GM21390 (cell line): ENCODE data around the gene PHF20.
"Not testable (repeated sequence)": the region's sequence is repeated elsewhere in the genome, so short reads cannot be mapped to it uniquely, and the experiment has no call there.

Experiments used
- ATAC-seq: cut with Tn5 transposase; IDR thresholded peaks from one replicate; pipeline ENCODE4 v1.9.1; 2021; ENCODE audit not compliant: unreplicated experiment

The PHF20 gene

GRCh38 chr20:35910254-35910653 is 138.4 kb downstream of the PHF20 start:
- no peak for ATAC-seq

- ATAC-seq, result no peak
Measured at GRCh38 chr20:35912881-35913280, 141.1 kb downstream of the PHF20 start.

GRCh38 chr20:35917077-35917476 is 145.3 kb downstream of the PHF20 start:
- no peak for ATAC-seq

GRCh38 chr20:35918021-35918420 is 146.2 kb downstream of the PHF20 start:
- no peak for ATAC-seq

GRCh38 chr20:35920523-35920922 is 148.7 kb downstream of the PHF20 start:
- ATAC-seq, result no peak

- no peak for ATAC-seq
Measured at GRCh38 chr20:35929301-35929700, 157.5 kb downstream of the PHF20 start.

- no peak for ATAC-seq
Measured at GRCh38 chr20:35934050-35934449, 162.2 kb downstream of the PHF20 start.

GRCh38 chr20:35939264-35939663 is 167.4 kb downstream of the PHF20 start:
- no peak for ATAC-seq

GRCh38 chr20:35941620-35942019 is 169.8 kb downstream of the PHF20 start:
- no peak for ATAC-seq

GRCh38 chr20:35942243-35942642 is 170.4 kb downstream of the PHF20 start:
- no peak for ATAC-seq

- ATAC-seq, result no peak
Measured at GRCh38 chr20:35947489-35947888, 175.7 kb downstream of the PHF20 start.

GRCh38 chr20:35947907-35948306 is 176.1 kb downstream of the PHF20 start:
- ATAC-seq, result no peak

GRCh38 chr20:35950093-35950492 is 178.3 kb downstream of the PHF20 start:
- no peak for ATAC-seq

- ATAC-seq, result not testable (repeated sequence)
Measured at GRCh38 chr20:35952080-35952479, 180.3 kb downstream of the PHF20 start.

GRCh38 chr20:35952480-35953386 is 180.9 kb downstream of the PHF20 start:
- no peak for ATAC-seq

- ATAC-seq, result peak; percentile 17
Measured at GRCh38 chr20:35953387-35954199, 181.8 kb downstream of the PHF20 start.

- peak; percentile 86 for ATAC-seq
Measured at GRCh38 chr20:35954200-35954906, 182.5 kb downstream of the PHF20 start, which contains the start of gene SCAND1. Gene SCAND1, minus strand, starts transcription at chr20:35954502. Its CDS starts 218 bp downstream, at chr20:35954284.

GRCh38 chr20:35954907-35955251 is 183.1 kb downstream of the PHF20 start:
- ATAC-seq, result no peak

- ATAC-seq, result no peak
Measured at GRCh38 chr20:35956616-35957015, 184.8 kb downstream of the PHF20 start.

- not testable (repeated sequence) for ATAC-seq
Measured at GRCh38 chr20:35959291-35959690, 187.5 kb downstream of the PHF20 start.

- ATAC-seq, result no peak
Measured at GRCh38 chr20:35963878-35964277, 192.1 kb downstream of the PHF20 start.
